PC-9 (cell line): ENCODE measurements around the gene WDR93. TPM values are rescaled to one million over a fixed set of nuclear protein-coding genes. Genes with fewer than 3 reads are reported as not detected.

Experiments used
- BruUV-seq: library from RNA; stranded (reverse); fragments of 400-500 nt; replicated peaks from 2 replicates; lab custom pipeline; 2021; lab: Mats Ljungman, UMichigan
- CTCF ChIA-PET: fragments of 300-600 bp; sonication (Branson Sonifier 250); formaldehyde crosslinking; loops from one replicate; lab custom pipeline; 2022; ENCODE audit warnings: antibody characterized with exemption; lab: Charles Lee
- POLR2A ChIA-PET: fragments of 300-600 bp; sonication (Branson Sonifier 250); formaldehyde crosslinking; loops from one replicate; lab custom pipeline; 2022; ENCODE audit warnings: antibody characterized with exemption; ENCODE audit not compliant: unreplicated experiment; lab: Charles Lee
- DNase-seq, 2 experiments: peaks; one replicate each; pipeline versions ENCODE4 v3.0.0 to v3.0.0-alpha.2; 2015 to 2022; ENCODE audit warnings: mixed read lengths in 1 of 2
- H2AFZ ChIP-seq: fragments of 200-600 bp; sonication (generic); 2 replicates; pipeline ENCODE4 v1.8.1; 2017; ENCODE audit warnings: antibody characterized with exemption
- H3F3A ChIP-seq: fragments of 200-600 bp; sonication (generic); 2 replicates; pipeline ENCODE4 v1.8.1; 2017; ENCODE audit warnings: antibody characterized with exemption, mild to moderate bottlenecking, low read depth; ENCODE audit not compliant: insufficient read depth
- H3K27ac ChIP-seq: fragments of 200-600 bp; sonication (generic); 2 replicates; pipeline ENCODE4 v1.6.1; 2016; ENCODE audit warnings: mixed run types
- H3K27me3 ChIP-seq: fragments of 200-600 bp; sonication (generic); 2 replicates; pipeline ENCODE4 v1.6.1; 2016; ENCODE audit warnings: low read depth, mixed run types; ENCODE audit not compliant: insufficient read depth
- H3K36me3 ChIP-seq: fragments of 200-600 bp; sonication (generic); 2 replicates; pipeline ENCODE4 v1.6.1; 2016; ENCODE audit warnings: low read depth, mixed run types
- H3K4me1 ChIP-seq: fragments of 200-600 bp; sonication (generic); replicated peaks from 2 replicates; pipeline ENCODE4 v1.6.1; 2016; ENCODE audit warnings: mixed run types; ENCODE audit not compliant: insufficient read depth
- H3K4me2 ChIP-seq: fragments of 200-600 bp; sonication (generic); 2 replicates; pipeline ENCODE4 v1.6.1; 2017; ENCODE audit warnings: mixed run types
- H3K4me3 ChIP-seq: fragments of 200-600 bp; sonication (generic); 2 replicates; pipeline ENCODE4 v1.6.1; 2016; ENCODE audit warnings: mixed run types
- H3K79me2 ChIP-seq: fragments of 200-600 bp; sonication (generic); 2 replicates; pipeline ENCODE4 v1.6.1; 2017; ENCODE audit warnings: low read depth, mixed run types
- H3K9me2 ChIP-seq: fragments of 200-600 bp; sonication (generic); 2 replicates; pipeline ENCODE4 v1.8.1; 2017; ENCODE audit warnings: mild to moderate bottlenecking; ENCODE audit not compliant: insufficient read depth
- H3K9me3 ChIP-seq: fragments of 200-600 bp; sonication (generic); 2 replicates; pipeline ENCODE4 v1.8.1; 2016; ENCODE audit warnings: low read depth; ENCODE audit not compliant: insufficient read depth
- H4K20me1 ChIP-seq: fragments of 200-600 bp; sonication (generic); 2 replicates; pipeline ENCODE4 v1.8.1; 2017; ENCODE audit not compliant: insufficient read depth
- EZH2 ChIP-seq: fragments of 200-600 bp; sonication (generic); IDR thresholded peaks from 2 replicates; pipeline ENCODE4 v1.8.0; 2017; ENCODE audit warnings: antibody characterized with exemption, low read depth
- intact Hi-C: fragments of 100-400 bp; cut with micrococcal nuclease; formaldehyde crosslinking; loops from one replicate; pipeline ENCODE4 v1.10.0; 2022; ENCODE audit not compliant: unreplicated experiment
- total RNA-seq: library from RNA; stranded (reverse); gene quantifications from 2 replicates; pipeline ENCODE4 v1.2.3, GENCODE V29; 2021
- TF ChIP-seq, protein P1 (sequence below): fragments of 200-600 bp; sonication (generic); conservative IDR thresholded peaks from 2 replicates; pipeline ENCODE4 v1.6.1; 2017; ENCODE audit warnings: mixed run types, antibody characterized with exemption, mild to moderate bottlenecking, moderate library complexity

Gene WDR93
- total RNA-seq, 1 experiment from 2014 or later, result 1.8 TPM

DNA sequence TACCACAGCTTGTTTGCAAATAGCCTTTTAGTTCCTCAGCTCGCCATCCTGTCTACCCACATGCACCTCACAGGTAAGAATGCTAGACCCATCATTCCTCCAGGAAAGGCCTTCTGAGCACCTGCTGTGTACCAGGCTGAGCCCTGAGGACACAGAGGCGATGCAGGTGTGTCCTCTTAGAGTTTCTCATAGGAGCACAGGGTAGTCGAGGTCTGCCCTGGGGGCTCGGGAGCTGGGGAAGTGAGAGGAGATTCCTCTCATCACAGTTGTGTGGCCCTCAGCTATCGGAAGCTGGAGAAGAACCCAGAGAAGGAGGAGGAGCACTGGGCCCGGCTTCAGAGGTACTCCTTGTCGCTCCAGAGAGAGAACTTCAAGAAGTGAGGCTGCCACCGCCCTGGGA is 52.4 kb downstream of the WDR93 start:
- POLR2A ChIA-PET, result no interaction called here
- BruUV-seq, result no TSS peak

DNA sequence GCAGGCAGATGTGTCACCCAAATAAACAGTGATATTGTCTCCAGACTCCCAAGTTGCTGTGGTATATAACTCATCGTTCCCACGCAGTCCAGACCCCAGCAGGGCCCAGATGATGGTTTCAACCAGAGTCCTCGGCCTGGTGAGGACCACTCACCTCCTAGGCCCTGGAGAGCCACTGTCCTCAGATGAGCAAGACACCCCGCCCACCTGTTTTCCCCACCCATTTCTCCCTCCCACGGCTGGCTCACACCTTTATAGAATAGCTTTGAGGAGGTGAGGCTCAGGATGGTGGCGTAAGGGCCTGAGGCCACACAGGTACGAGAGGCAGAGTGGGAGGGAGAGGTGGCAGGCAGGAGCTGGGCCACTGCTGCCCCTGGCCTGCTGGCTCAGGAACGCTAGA is 53.0 kb downstream of the WDR93 start:
- intact Hi-C loops, result loop anchor here (5.0 kb wide), 2 partner anchors 86 to 344 kb away; partner anchors contain the start of gene KIF7
- no peaks in the 10 kb centered on the region; the same call in 1 of the 2 replicates for H3K4me1 ChIP-seq
- ChIA-PET POLR2A (interaction anchor here (0.5 kb wide), 1 partner anchor 68 kb away, joined by 7 read pairs; no protein-coding TSS in a partner anchor), CTCF (interaction anchor here (0.6 to 0.9 kb wide), 2 partner anchors 64 to 145 kb away, joined by 4 read pairs; no protein-coding TSS in a partner anchor)
- no peaks in the 10 kb centered on the region for H3K9me2 ChIP-seq
- DNase-seq, result no peak
- no peaks in the 10 kb centered on the region for H3K9me3 ChIP-seq
- H3K27me3 ChIP-seq, result no peaks in the 10 kb centered on the region
- H3K79me2 ChIP-seq, result peaks cover 5% of the 10 kb centered on the region; the same call in 1 of the 2 replicates
- no peak overlapping the region for H2AFZ ChIP-seq
- H3K4me3 ChIP-seq, result no peak overlapping the region
- BruUV-seq, result no TSS peak
- H3K36me3 ChIP-seq, result no peaks in the 10 kb centered on the region
- no peaks in the 10 kb centered on the region for H4K20me1 ChIP-seq
- 0 out of 2 replicates have a peak, but pooled peaks cover 9% of the 10 kb centered on the region for H3F3A ChIP-seq
- H3K4me2 ChIP-seq, result no peak overlapping the region
- H3K27ac ChIP-seq, result no peak overlapping the region
- TF ChIP-seq, protein P1, sequence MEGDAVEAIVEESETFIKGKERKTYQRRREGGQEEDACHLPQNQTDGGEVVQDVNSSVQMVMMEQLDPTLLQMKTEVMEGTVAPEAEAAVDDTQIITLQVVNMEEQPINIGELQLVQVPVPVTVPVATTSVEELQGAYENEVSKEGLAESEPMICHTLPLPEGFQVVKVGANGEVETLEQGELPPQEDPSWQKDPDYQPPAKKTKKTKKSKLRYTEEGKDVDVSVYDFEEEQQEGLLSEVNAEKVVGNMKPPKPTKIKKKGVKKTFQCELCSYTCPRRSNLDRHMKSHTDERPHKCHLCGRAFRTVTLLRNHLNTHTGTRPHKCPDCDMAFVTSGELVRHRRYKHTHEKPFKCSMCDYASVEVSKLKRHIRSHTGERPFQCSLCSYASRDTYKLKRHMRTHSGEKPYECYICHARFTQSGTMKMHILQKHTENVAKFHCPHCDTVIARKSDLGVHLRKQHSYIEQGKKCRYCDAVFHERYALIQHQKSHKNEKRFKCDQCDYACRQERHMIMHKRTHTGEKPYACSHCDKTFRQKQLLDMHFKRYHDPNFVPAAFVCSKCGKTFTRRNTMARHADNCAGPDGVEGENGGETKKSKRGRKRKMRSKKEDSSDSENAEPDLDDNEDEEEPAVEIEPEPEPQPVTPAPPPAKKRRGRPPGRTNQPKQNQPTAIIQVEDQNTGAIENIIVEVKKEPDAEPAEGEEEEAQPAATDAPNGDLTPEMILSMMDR, result no peak
- no peak for TF ChIP-seq EZH2

More for the DNA sequence above, 52.4 kb downstream of the WDR93 start:
- H3K9me2 ChIP-seq, result no peaks in the 10 kb centered on the region
- no peaks in the 10 kb centered on the region for H3K4me1 ChIP-seq
- no peak for DNase-seq
- no peaks in the 10 kb centered on the region for H3K27me3 ChIP-seq
- intact Hi-C loops, result loop anchor here (5.0 kb wide), 2 partner anchors 86 to 344 kb away; partner anchors contain the start of gene KIF7
- no peak for TF ChIP-seq EZH2
- TF ChIP-seq, protein P1, result no peak
- H4K20me1 ChIP-seq, result no peaks in the 10 kb centered on the region
- no peaks in the 10 kb centered on the region for H3K36me3 ChIP-seq
- H3K27ac ChIP-seq, result no peak overlapping the region
- H2AFZ ChIP-seq, result no peak overlapping the region
- 0 out of 2 replicates have a peak, but pooled peaks cover 6% of the 10 kb centered on the region for H3F3A ChIP-seq
- no peaks in the 10 kb centered on the region for H3K79me2 ChIP-seq
- no peaks in the 10 kb centered on the region for H3K9me3 ChIP-seq
- CTCF ChIA-PET, result interaction anchor here (0.9 kb wide), 1 partner anchor 146 kb away, joined by 4 read pairs; no protein-coding TSS in a partner anchor
- H3K4me3 ChIP-seq, result no peak overlapping the region
- no peak overlapping the region for H3K4me2 ChIP-seq

DNA sequence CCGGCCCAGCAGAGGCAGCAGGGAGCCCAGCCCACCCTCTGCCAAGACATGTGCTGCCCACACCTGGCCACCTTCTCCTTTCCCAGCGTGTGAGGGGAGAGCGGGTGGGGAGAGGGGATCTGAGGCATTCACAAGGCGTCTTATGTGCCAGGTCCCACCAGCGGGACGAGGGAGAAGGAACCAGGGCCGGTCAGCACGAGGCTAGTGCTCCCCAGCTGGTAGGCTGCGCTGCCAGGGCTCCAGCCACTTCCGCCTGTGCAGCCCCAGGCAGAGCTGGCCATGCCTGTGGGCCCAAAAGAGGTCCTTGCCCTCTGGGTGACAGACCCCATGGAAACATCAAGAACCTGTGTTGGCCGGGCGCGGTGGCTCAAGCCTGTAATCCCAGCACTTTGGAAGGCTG is 54.5 kb downstream of the WDR93 start:
- Histone ChIP-seq H3K27ac (no peak overlapping the region), H2AFZ (no peak overlapping the region), H3K9me2 (no peaks in the 10 kb centered on the region), H3K27me3 (no peaks in the 10 kb centered on the region), H3K79me2 (peaks cover 20% of the 10 kb centered on the region), H3F3A (0 out of 2 replicates have a peak, but pooled peaks cover 9% of the 10 kb centered on the region), H3K36me3 (no peaks in the 10 kb centered on the region), H3K4me2 (no peak overlapping the region), H3K4me3 (no peak overlapping the region), H4K20me1 (no peaks in the 10 kb centered on the region), H3K9me3 (no peaks in the 10 kb centered on the region), H3K4me1 (peaks cover 14% of the 10 kb centered on the region)
- no peak for DNase-seq
- CTCF ChIA-PET, result interaction anchor here (1.0 kb wide), 1 partner anchor 130 kb away, joined by 3 read pairs; no protein-coding TSS in a partner anchor
- POLR2A ChIA-PET, result interaction anchor here (0.7 kb wide), 2 partner anchors 10 to 149 kb away, joined by 3 read pairs; partner anchors contain the start of gene AP3S2
- no peak for TF ChIP-seq EZH2
- TF ChIP-seq, protein P1, result no peak
- intact Hi-C loops, result no loop called here
- no TSS peak for BruUV-seq
